Ovary (tissue), 9 donors: Measurements from ENCODE around the gene DIO1. TPM values are rescaled to one million over a fixed set of nuclear protein-coding genes. Genes with fewer than 3 reads are reported as not detected.

Experiments
- DNase-seq, 5 donors: peaks; one replicate each; pipeline ENCODE4 v3.0.0-alpha.2; 2019 to 2020
- H3K27ac ChIP-seq, 2 donors: fragments of 200-600 bp; one replicate each; pipeline versions ENCODE4 v1.5.1 to v1.8.0; 2019 to 2022
- H3K27me3 ChIP-seq: fragments of 200-600 bp; one replicate; pipeline ENCODE4 v1.8.0; 2022
- H3K36me3 ChIP-seq: fragments of 200-600 bp; sonication (generic); one replicate; pipeline ENCODE4 v1.5.1; 2019
- H3K4me1 ChIP-seq: one replicate; pipeline ENCODE4 v1.8.1; 2013; ENCODE audit warnings: mild to moderate bottlenecking, moderate library complexity; ENCODE audit not compliant: insufficient read depth
- H3K4me3 ChIP-seq: fragments of 200-600 bp; sonication (generic); one replicate; pipeline ENCODE4 v1.5.1; 2017
- H3K9me3 ChIP-seq, 2 donors: fragments of 200-600 bp in 1 of 2; sonication (generic) in 1 of 2; one replicate each; pipeline versions ENCODE4 v1.5.1 to v1.8.1; 2013 to 2019; ENCODE audit warnings: mild to moderate bottlenecking in 1 of 2, moderate library complexity in 1 of 2
- EP300 ChIP-seq: sonication (generic); formaldehyde crosslinking; IDR thresholded peaks from one replicate; pipeline ENCODE4 v1.6.1; 2017; ENCODE audit warnings: antibody characterized with exemption
- POLR2A ChIP-seq: fragments of 450-650 bp; IDR thresholded peaks from one replicate; pipeline ENCODE4 v1.6.1; 2017; ENCODE audit warnings: antibody characterized with exemption, mild to moderate bottlenecking, moderate library complexity
- WGBS, 3 donors: extraction: QIAGEN DNeasy Blood & Tissue Kit in 1 of 3; methylation state at CpG; one replicate each; pipeline versions ENCODE4 v1.1.5 to v1.1.7; 2013 to 2017; 5-methylcytosine and 5-hydroxymethylcytosine counted together
- intact Hi-C, 4 donors: fragments of 100-400 bp; cut with DNase I; formaldehyde crosslinking; loops; one replicate each; pipeline versions ENCODE4 v1.11.0 to v1.15.1; 2022 to 2023
- polyA plus RNA-seq, 2 donors: library from polyadenylated mRNA; stranded (reverse); fragments of 200-250 nt in 1 of 2; fragments of 350-450 nt in 1 of 2; fragmentation: Illumina TruSeq in 1 of 2; extraction: RNeasy Lipid Tissue Mini Kit (QIAGEN cat#74804) in 1 of 2; gene quantifications; one replicate each; pipeline ENCODE4 v1.2.3, GENCODE V29; 2013 to 2014
- total RNA-seq, 7 donors: library from RNA; depleted of rRNA in 2 of 7; stranded (reverse); fragments of >200 nt in 2 of 7; fragmentation: NEBNext Ultra II Directional in 3 of 7; extraction: Animal tissue kit (Norgen Biotek cat#: 25700) in 3 of 7; gene quantifications; one replicate each; pipeline versions ENCODE4 v1.1.0 to v1.2.4, GENCODE V29; 2016 to 2023
- TF ChIP-seq, protein P1 (sequence below), 3 donors: fragments of 450-650 bp in 2 of 3; fragments of 200-600 bp in 1 of 3; IDR thresholded peaks; one replicate each; pipeline versions ENCODE4 v1.5.1 to v1.8.0; 2016 to 2022; ENCODE audit warnings: antibody characterized with exemption in 3 of 3, mild to moderate bottlenecking in 1 of 3
- donor health status: DM: no; HTN: no; CAD: no; lungs with moderate emphysema.
- donor health status: DM: no; HTN: no; CAD: no.
- donor health status: Bipolar disorder and iron deficiency.
- donor health status: DM: yes; HTN: yes; CAD: no.
- donor health status: DM: no; HTN: no; CAD: no.
- donor health status: DM: yes; HTN: yes; CAD: no.

The DIO1 gene
- total and polyA plus RNA-seq, 9 donors: 0.46 TPM; not detected in 8

DNA sequence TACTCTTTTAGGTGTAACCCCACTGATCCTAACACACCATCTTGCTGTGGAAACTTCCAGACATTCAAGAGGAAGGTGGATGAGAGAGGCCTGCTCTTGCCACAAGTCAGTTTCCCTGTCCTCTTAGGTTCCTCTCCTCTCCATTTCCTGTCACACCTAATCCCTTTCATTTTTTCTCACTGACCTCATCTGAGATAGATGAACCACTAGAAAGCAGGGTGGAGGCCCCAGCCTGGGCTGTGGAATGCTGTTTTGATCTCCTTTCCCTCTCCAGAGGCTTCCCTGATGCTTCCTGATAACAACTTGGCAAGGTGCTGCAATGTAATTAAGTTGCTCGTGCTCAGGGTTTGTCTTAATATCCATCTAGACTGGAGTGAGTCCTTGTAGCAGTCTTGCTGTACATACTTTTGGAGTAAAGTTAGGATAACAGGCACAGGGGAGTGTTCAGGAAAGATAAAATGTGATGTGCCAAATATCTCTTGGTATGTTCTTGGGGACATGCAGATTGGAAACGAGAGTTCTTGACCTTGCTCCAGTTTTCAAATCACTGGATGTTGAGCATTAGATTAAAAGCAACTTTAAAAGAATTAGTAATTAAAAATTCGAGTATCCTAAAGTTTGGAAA is 63.3 kb downstream of the DIO1 start:
- TF ChIP-seq EP300 (no peak), POLR2A (no peak)
- TF ChIP-seq, protein P1, sequence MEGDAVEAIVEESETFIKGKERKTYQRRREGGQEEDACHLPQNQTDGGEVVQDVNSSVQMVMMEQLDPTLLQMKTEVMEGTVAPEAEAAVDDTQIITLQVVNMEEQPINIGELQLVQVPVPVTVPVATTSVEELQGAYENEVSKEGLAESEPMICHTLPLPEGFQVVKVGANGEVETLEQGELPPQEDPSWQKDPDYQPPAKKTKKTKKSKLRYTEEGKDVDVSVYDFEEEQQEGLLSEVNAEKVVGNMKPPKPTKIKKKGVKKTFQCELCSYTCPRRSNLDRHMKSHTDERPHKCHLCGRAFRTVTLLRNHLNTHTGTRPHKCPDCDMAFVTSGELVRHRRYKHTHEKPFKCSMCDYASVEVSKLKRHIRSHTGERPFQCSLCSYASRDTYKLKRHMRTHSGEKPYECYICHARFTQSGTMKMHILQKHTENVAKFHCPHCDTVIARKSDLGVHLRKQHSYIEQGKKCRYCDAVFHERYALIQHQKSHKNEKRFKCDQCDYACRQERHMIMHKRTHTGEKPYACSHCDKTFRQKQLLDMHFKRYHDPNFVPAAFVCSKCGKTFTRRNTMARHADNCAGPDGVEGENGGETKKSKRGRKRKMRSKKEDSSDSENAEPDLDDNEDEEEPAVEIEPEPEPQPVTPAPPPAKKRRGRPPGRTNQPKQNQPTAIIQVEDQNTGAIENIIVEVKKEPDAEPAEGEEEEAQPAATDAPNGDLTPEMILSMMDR (IDR thresholded peaks at IDR 0.05): no peak
- Histone ChIP-seq H3K4me1 (no peaks in the 10 kb centered on the region), H3K9me3 (no peaks in the 10 kb centered on the region), H3K27ac (no peak overlapping the region), H3K4me3 (no peak overlapping the region), H3K36me3 (no peaks in the 10 kb centered on the region), H3K27me3 (no peaks in the 10 kb centered on the region)
- no peak for DNase-seq
- intact Hi-C loops: loop anchor here in 1 of 4 donors (10.0 kb wide), 1 partner anchor 103 kb away; no protein-coding TSS in a partner anchor
- WGBS, 3 donors: 26 to 36% (median 29%) methylated on average over 3 of the region's 3 CpGs

DNA sequence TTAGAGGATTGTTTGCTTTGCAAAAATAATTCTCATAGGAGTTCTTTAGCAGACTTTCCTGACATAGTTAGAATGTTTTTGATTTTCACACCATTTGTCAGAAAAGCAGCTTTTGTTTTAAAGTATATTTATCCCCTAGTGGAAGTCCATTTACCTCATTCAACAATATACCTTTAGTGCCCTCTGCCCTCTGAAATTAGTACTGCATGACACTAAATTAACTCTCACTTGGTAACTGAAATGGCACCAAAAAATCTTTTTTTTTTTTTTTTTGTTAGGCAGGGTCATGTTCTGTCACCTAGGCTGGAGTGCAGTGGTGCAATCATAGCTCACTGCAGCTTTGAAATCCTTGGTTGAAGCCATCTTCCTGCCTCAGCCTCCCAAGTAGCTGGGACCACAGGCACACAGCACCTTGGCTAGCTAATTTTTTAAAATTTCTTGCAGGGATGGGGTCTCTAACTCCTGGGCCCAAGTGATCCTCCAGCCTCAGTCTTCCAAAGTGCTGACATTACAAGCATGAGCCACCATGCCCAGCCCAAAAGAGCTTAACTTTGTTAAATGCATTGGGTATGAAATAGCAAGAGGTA is 65.8 kb downstream of the DIO1 start:
- intact Hi-C loops: loop anchor here in 1 of 4 donors (10.0 kb wide), 1 partner anchor 105 kb away; no protein-coding TSS in a partner anchor
- no peaks in the 10 kb centered on the region for H3K36me3 ChIP-seq
- no peak overlapping the region for H3K27ac ChIP-seq
- H3K4me1 ChIP-seq: no peaks in the 10 kb centered on the region
- H3K4me3 ChIP-seq: no peak overlapping the region
- DNase-seq: no peak
- TF ChIP-seq, protein P1 (IDR thresholded peaks at IDR 0.05): no peak
- TF ChIP-seq EP300 (no peak), POLR2A (no peak)
- no peaks in the 10 kb centered on the region for H3K27me3 ChIP-seq
- no peaks in the 10 kb centered on the region for H3K9me3 ChIP-seq

Other genes starting within 250 kb of the DIO1 start
- gene GLIS1, start 155.0 kb upstream of the DIO1 start, total RNA-seq: 1 to 10 TPM in 2 of 7 donors, under 1 TPM in 5; 0.12 to 2.9 (median 0.57) TPM
- under 1 TPM in 1 of 2 donors, not detected in 1; 0.39 TPM for gene GLIS1, start 155.0 kb upstream of the DIO1 start, polyA plus RNA-seq
- gene NDC1, start 55.9 kb upstream of the DIO1 start, total RNA-seq: 10 to 100 TPM in 2 of 7 donors, 1 to 10 TPM in 5; 6.2 to 11.9 (median 8.6) TPM
- gene NDC1, start 55.9 kb upstream of the DIO1 start, polyA plus RNA-seq: 1 to 10 TPM; 4.3 to 9.5 TPM
- gene YIPF1, start 4.4 kb upstream of the DIO1 start, total RNA-seq: 10 to 100 TPM; 11.5 to 20.9 (median 18.3) TPM
- 10 to 100 TPM; 14.6 to 47.8 TPM for gene YIPF1, start 4.4 kb upstream of the DIO1 start, polyA plus RNA-seq
- 10 to 100 TPM; 24.2 to 39.3 (median 28.5) TPM for gene IFT25, start 51.5 kb downstream of the DIO1 start, total RNA-seq
- gene IFT25, start 51.5 kb downstream of the DIO1 start, polyA plus RNA-seq: 10 to 100 TPM; 27.6 to 39.4 TPM
- gene LRRC42, start 52.2 kb downstream of the DIO1 start, total RNA-seq: 10 to 100 TPM; 14.5 to 29.1 (median 20.8) TPM
- gene LRRC42, start 52.2 kb downstream of the DIO1 start, polyA plus RNA-seq: 10 to 100 TPM; 17.1 to 22.3 TPM
- gene LDLRAD1, start 124.0 kb downstream of the DIO1 start, total RNA-seq: 10 to 100 TPM in 1 of 7 donors, 1 to 10 TPM in 2, under 1 TPM in 2, not detected in 2; 0.37 to 49.6 (median 1.2) TPM
- gene LDLRAD1, start 124.0 kb downstream of the DIO1 start, polyA plus RNA-seq: under 1 TPM; 0.05 to 0.22 TPM
- gene TMEM59, start 159.0 kb downstream of the DIO1 start, total RNA-seq: 100 to 1,000 TPM; 165 to 337 (median 268) TPM
- 100 to 1,000 TPM; 267 to 406 TPM for gene TMEM59, start 159.0 kb downstream of the DIO1 start, polyA plus RNA-seq
- 1 to 10 TPM; 1.8 to 4.7 (median 3.0) TPM for gene TCEANC2, start 159.4 kb downstream of the DIO1 start, total RNA-seq
- gene TCEANC2, start 159.4 kb downstream of the DIO1 start, polyA plus RNA-seq: 1 to 10 TPM; 1.9 to 5.2 TPM